NCI-H1930 (cell line): Measurements from ENCODE around the gene TFDP3.

ENCODE experiments used
- DNase-seq, 2 experiments: peaks; one replicate each; lab custom pipeline; 2025; lab: John Stamatoyannopoulos, UW

Gene TFDP3

DNA sequence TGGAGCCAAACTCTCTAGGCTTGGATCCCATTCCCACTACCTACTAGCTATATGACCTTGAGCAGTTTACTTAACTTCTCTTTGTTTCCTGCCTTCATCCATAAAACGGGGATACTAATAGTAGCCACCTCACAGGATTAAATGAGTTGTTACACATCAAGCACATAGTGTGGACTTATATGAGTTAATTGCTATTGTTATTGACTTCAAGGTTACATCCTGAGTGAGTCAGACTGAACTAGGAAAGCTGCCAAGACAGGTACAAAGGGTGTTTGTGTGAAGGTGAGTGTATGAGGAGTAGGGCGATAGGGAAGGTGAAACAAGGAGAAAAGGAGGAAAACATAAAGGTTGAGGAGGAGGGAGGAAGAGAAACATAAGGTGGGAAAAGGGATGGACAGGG, 32.2 kb downstream of the TFDP3 start:
- no peak for DNase-seq

DNA sequence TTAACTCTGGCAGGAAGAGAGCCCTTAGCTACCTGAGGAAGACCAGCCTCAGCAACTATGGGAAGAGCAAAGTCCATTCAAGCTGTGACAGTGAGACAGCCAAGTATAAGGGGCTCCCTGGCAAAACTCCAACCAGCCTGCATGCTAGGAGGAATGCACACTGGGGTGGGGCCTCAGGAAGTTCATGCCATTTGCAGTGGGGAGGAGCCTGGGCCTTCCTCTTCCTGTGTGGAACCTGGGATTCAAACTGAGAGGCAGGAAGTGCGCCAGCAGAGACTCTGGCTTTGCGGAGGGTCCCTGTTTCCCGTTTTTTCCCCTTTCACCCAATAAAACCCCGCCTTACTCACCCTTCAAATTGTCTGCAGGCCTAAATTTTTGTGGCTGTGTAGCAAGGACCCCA, 33.0 kb downstream of the TFDP3 start:
- no peak for DNase-seq

- no peak for DNase-seq
These were observed 34.3 kb downstream of the TFDP3 start for GRCh38 chrX:133183806-133184205.

GRCh38 chrX:133179500-133179899, 38.7 kb downstream of the TFDP3 start:
- no peak for DNase-seq

- DNase-seq: no peak
These were observed 41.0 kb downstream of the TFDP3 start for GRCh38 chrX:133177202-133177601.

GRCh38 chrX:133175605-133176004, 42.5 kb downstream of the TFDP3 start:
- no peak for DNase-seq

DNA sequence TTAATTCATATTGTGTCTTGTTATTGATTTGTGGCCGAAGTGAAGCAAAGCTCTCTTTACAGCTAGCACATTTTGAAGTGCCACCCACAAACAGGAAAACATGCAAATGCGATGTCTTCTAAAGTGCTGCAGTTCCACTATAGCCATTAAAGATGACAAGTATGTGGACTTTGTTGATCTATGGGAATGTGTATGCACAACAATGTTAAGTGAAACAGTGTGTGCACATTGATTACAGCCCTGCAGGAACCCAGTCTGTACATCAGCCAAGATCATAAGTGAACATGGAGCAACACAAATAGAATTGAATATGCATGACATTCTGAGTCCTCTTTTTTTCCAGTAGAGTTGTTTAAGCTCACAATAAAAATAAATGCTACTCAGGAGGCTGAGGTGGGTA, 43.0 kb downstream of the TFDP3 start:
- no peak for DNase-seq

- DNase-seq: no peak
These were observed 46.0 kb downstream of the TFDP3 start for GRCh38 chrX:133171962-133172708.
